HepG2 (cell line): ENCODE results near the gene NTN4. TPM values are rescaled to one million over a fixed set of nuclear protein-coding genes. Genes with fewer than 3 reads are reported as not detected.

Source experiments
- ATF7 ChIP-seq, 2 experiments: fragments of 450-650 bp in 1 of 2; sonication (generic) in 1 of 2; formaldehyde crosslinking in 1 of 2; IDR thresholded peaks; 2 replicates each; pipeline versions ENCODE4 v1.4.0 to v1.6.1; 2016 to 2020; ENCODE audit warnings: antibody characterized with exemption in 1 of 2, mild to moderate bottlenecking in 1 of 2, missing genetic modification reagents in 1 of 2
- BHLHE40 ChIP-seq: IDR thresholded peaks from 2 replicates; pipeline ENCODE4 v1.6.1; 2011; ENCODE audit warnings: low read length, improper control_type of control experiment
- ETV5 ChIP-seq: IDR thresholded peaks from 2 replicates; pipeline ENCODE4 v1.6.1; 2018; ENCODE audit warnings: missing biosample characterization, missing genetic modification reagents, inconsistent platforms, borderline replicate concordance
- GLI4 ChIP-seq: sonication (generic); formaldehyde crosslinking; IDR thresholded peaks from 2 replicates; pipeline ENCODE4 v1.5.1; 2020; ENCODE audit warnings: missing genetic modification reagents, mild to moderate bottlenecking, moderate library complexity, borderline replicate concordance
- MATR3 ChIP-seq: sonication (generic); formaldehyde crosslinking; IDR thresholded peaks from 2 replicates; pipeline ENCODE4 v1.4.0; 2020; ENCODE audit warnings: missing genetic modification reagents
- MTA3 ChIP-seq: sonication (generic); formaldehyde crosslinking; IDR thresholded peaks from 2 replicates; pipeline ENCODE4 v1.4.0; 2020; ENCODE audit warnings: missing genetic modification reagents
- NCOA1 ChIP-seq: sonication (generic); formaldehyde crosslinking; IDR thresholded peaks from 2 replicates; pipeline ENCODE4 v1.9.0; 2021; ENCODE audit warnings: missing genetic modification reagents
- PRPF4 ChIP-seq: fragments of 200-400 bp; formaldehyde crosslinking; IDR thresholded peaks from 2 replicates; pipeline ENCODE4 v1.6.1; 2016; ENCODE audit warnings: low read length, low read depth; ENCODE audit not compliant: poor library complexity, severe bottlenecking
- SMAD9 ChIP-seq: sonication (generic); formaldehyde crosslinking; IDR thresholded peaks from 2 replicates; pipeline ENCODE4 v1.5.1; 2020; ENCODE audit warnings: mild to moderate bottlenecking, missing genetic modification reagents
- ZC3H4 ChIP-seq: sonication (generic); formaldehyde crosslinking; IDR thresholded peaks from 2 replicates; pipeline ENCODE4 v1.4.0; 2020; ENCODE audit warnings: missing genetic modification reagents, borderline replicate concordance
- ZNF232 ChIP-seq: sonication (generic); formaldehyde crosslinking; IDR thresholded peaks from 2 replicates; pipeline ENCODE4 v1.4.0; 2020; ENCODE audit warnings: missing genetic modification reagents, borderline replicate concordance
- ZNF296 ChIP-seq: sonication (generic); formaldehyde crosslinking; conservative IDR thresholded peaks from 2 replicates; pipeline ENCODE4 v1.5.0; 2020; ENCODE audit warnings: mild to moderate bottlenecking, missing genetic modification reagents
- ZNF335 ChIP-seq: sonication (generic); formaldehyde crosslinking; IDR thresholded peaks from 2 replicates; pipeline ENCODE4 v1.4.0; 2020; ENCODE audit warnings: missing genetic modification reagents
- ZNF34 ChIP-seq: sonication (generic); formaldehyde crosslinking; IDR thresholded peaks from 2 replicates; pipeline ENCODE4 v1.4.0; 2020; ENCODE audit warnings: mild to moderate bottlenecking, missing genetic modification reagents, borderline replicate concordance
- ZNF83 ChIP-seq: sonication (generic); formaldehyde crosslinking; IDR thresholded peaks from 2 replicates; pipeline ENCODE4 v1.4.0; 2020; ENCODE audit warnings: missing genetic modification reagents, mild to moderate bottlenecking, borderline replicate concordance
- ZSCAN9 ChIP-seq: IDR thresholded peaks from 2 replicates; pipeline ENCODE4 v1.6.1; 2016; ENCODE audit warnings: borderline replicate concordance
- polyA plus RNA-seq, 8 experiments: library from polyadenylated mRNA; depleted of rRNA in 3 of 8; stranded (reverse) in 7 of 8; unstranded in 1 of 8; fragments of >200 nt; fragmentation: Illumina TruSeq in 4 of 8; extraction: Trizol in 4 of 8; gene quantifications; 2 replicates each; pipeline versions ENCODE4 v1.2.1 to v1.2.3, GENCODE V29; 2011 to 2016; ENCODE audit warnings: low read depth in 4 of 8, missing spikeins in 1 of 8, mixed read lengths in 1 of 8; ENCODE audit not compliant: insufficient read depth in 1 of 8
- total RNA-seq, 5 experiments: library from RNA; depleted of rRNA; stranded (reverse); fragments of >200 nt; fragmentation: Illumina TruSeq; extraction: Trizol; gene quantifications; 2 replicates each; pipeline ENCODE4 v1.2.3, GENCODE V29; 2016; ENCODE audit warnings: low read depth in 1 of 5
- TF ChIP-seq, protein P1 (sequence below): IDR thresholded peaks from 2 replicates; pipeline ENCODE4 v1.6.1; 2018; ENCODE audit warnings: missing genetic modification reagents, mild to moderate bottlenecking, missing compliant biosample characterization
- TF ChIP-seq, protein P2 (sequence below): sonication (generic); formaldehyde crosslinking; IDR thresholded peaks from 2 replicates; pipeline ENCODE4 v1.5.0; 2020; ENCODE audit warnings: mild to moderate bottlenecking, missing genetic modification reagents, moderate library complexity
- TF ChIP-seq, protein P3 (sequence below): sonication (generic); formaldehyde crosslinking; IDR thresholded peaks from 2 replicates; pipeline ENCODE4 v1.4.0; 2020; ENCODE audit warnings: missing genetic modification reagents
- TF ChIP-seq, protein P4 (sequence below): sonication (generic); formaldehyde crosslinking; IDR thresholded peaks from 2 replicates; pipeline ENCODE4 v1.5.0; 2020; ENCODE audit warnings: missing genetic modification reagents
- TF ChIP-seq, protein P5 (sequence below): sonication (generic); formaldehyde crosslinking; IDR thresholded peaks from 2 replicates; pipeline ENCODE4 v1.4.0; 2020; ENCODE audit warnings: missing genetic modification reagents

The NTN4 gene
- total and polyA plus RNA-seq, 2 of the 13 experiments (the other 11 are each of a cell fraction or from before 2014, with no cell fraction given): 7.8 to 11.5 TPM

DNA sequence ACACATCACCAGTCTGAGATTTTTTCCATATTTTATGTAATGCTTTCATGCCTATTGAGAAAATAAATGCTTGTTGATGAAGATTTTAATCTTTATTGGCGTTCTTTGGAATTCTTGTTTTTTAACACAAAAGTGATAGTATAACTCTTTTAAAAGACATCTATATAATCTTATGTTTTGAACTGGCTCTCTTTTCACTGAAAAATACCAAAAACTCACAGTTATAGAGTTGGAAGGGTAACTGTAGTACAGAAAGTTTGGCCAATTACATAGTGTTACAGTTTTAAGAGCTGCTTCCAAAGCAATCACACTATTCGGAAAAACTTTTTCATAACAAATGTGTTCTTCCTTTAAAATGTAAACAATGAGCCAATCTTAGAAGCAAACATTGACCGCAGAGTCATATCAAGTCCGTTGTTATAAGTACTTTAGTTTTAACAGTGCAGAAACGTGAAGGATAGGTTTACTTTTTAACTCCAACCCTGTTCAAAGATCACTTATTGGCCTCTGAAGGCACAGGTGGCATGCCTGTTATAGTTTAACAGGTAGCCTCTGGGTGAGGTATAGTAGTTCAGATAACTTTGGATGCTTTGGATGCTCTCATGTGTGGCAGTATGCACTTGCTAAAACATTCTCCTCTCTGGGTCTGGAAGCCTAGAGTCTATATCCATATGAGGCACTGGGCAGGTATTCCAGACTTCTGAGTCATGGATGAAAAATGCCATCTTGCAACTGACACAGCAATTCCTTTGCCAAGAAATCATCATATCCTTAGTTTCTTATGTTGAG lies 12.1 kb upstream of the NTN4 start (continued):
- TF ChIP-seq, protein P1, sequence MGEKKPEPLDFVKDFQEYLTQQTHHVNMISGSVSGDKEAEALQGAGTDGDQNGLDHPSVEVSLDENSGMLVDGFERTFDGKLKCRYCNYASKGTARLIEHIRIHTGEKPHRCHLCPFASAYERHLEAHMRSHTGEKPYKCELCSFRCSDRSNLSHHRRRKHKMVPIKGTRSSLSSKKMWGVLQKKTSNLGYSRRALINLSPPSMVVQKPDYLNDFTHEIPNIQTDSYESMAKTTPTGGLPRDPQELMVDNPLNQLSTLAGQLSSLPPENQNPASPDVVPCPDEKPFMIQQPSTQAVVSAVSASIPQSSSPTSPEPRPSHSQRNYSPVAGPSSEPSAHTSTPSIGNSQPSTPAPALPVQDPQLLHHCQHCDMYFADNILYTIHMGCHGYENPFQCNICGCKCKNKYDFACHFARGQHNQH: no peak
- TF ChIP-seq MTA3: no peak
- TF ChIP-seq, protein P2, sequence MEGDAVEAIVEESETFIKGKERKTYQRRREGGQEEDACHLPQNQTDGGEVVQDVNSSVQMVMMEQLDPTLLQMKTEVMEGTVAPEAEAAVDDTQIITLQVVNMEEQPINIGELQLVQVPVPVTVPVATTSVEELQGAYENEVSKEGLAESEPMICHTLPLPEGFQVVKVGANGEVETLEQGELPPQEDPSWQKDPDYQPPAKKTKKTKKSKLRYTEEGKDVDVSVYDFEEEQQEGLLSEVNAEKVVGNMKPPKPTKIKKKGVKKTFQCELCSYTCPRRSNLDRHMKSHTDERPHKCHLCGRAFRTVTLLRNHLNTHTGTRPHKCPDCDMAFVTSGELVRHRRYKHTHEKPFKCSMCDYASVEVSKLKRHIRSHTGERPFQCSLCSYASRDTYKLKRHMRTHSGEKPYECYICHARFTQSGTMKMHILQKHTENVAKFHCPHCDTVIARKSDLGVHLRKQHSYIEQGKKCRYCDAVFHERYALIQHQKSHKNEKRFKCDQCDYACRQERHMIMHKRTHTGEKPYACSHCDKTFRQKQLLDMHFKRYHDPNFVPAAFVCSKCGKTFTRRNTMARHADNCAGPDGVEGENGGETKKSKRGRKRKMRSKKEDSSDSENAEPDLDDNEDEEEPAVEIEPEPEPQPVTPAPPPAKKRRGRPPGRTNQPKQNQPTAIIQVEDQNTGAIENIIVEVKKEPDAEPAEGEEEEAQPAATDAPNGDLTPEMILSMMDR (CRISPR knock-in tag): no peak
- TF ChIP-seq NCOA1 (CRISPR knock-in tag): no peak
- no peak for TF ChIP-seq ZNF34 (CRISPR knock-in tag)
- TF ChIP-seq ZC3H4 (CRISPR knock-in tag): no peak
- 0 out of 2 replicates have a peak, but pooled peaks have one; percentile 26 for TF ChIP-seq ZNF335 (CRISPR knock-in tag)
- no peak for TF ChIP-seq ZNF232
- TF ChIP-seq GLI4 (CRISPR knock-in tag): no peak
- no peak for TF ChIP-seq PRPF4
- no peak for TF ChIP-seq ZNF83 (CRISPR knock-in tag)
- TF ChIP-seq MATR3 (CRISPR knock-in tag): no peak
- no peak for TF ChIP-seq ZSCAN9 (CRISPR knock-in tag)
- TF ChIP-seq, protein P3, sequence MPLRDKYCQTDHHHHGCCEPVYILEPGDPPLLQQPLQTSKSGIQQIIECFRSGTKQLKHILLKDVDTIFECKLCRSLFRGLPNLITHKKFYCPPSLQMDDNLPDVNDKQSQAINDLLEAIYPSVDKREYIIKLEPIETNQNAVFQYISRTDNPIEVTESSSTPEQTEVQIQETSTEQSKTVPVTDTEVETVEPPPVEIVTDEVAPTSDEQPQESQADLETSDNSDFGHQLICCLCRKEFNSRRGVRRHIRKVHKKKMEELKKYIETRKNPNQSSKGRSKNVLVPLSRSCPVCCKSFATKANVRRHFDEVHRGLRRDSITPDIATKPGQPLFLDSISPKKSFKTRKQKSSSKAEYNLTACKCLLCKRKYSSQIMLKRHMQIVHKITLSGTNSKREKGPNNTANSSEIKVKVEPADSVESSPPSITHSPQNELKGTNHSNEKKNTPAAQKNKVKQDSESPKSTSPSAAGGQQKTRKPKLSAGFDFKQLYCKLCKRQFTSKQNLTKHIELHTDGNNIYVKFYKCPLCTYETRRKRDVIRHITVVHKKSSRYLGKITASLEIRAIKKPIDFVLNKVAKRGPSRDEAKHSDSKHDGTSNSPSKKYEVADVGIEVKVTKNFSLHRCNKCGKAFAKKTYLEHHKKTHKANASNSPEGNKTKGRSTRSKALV (CRISPR knock-in tag): peak; percentile 23; the same call in 1 of the 2 replicates
- peak; percentile 48; the same call in 1 of the 2 replicates for TF ChIP-seq ETV5 (CRISPR knock-in tag)
- TF ChIP-seq SMAD9: no peak
- TF ChIP-seq ZNF296 (CRISPR knock-in tag): no peak
- TF ChIP-seq BHLHE40: peak; percentile 41
- no peak for TF ChIP-seq ATF7 (IDR thresholded peaks at IDR 0.05)
- TF ChIP-seq ATF7 (CRISPR knock-in tag; IDR thresholded peaks at IDR 0.05): no peak
- TF ChIP-seq, protein P4, sequence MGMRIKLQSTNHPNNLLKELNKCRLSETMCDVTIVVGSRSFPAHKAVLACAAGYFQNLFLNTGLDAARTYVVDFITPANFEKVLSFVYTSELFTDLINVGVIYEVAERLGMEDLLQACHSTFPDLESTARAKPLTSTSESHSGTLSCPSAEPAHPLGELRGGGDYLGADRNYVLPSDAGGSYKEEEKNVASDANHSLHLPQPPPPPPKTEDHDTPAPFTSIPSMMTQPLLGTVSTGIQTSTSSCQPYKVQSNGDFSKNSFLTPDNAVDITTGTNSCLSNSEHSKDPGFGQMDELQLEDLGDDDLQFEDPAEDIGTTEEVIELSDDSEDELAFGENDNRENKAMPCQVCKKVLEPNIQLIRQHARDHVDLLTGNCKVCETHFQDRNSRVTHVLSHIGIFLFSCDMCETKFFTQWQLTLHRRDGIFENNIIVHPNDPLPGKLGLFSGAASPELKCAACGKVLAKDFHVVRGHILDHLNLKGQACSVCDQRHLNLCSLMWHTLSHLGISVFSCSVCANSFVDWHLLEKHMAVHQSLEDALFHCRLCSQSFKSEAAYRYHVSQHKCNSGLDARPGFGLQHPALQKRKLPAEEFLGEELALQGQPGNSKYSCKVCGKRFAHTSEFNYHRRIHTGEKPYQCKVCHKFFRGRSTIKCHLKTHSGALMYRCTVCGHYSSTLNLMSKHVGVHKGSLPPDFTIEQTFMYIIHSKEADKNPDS (CRISPR knock-in tag): peak; percentile 96; the same call in 1 of the 2 replicates
- TF ChIP-seq, protein P5, sequence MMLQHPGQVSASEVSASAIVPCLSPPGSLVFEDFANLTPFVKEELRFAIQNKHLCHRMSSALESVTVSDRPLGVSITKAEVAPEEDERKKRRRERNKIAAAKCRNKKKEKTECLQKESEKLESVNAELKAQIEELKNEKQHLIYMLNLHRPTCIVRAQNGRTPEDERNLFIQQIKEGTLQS (CRISPR knock-in tag): peak; percentile 48; the same call in 1 of the 2 replicates
